ENCODE results near the gene DRAM2. TPM values are rescaled to one million over a fixed set of nuclear protein-coding genes. Genes with fewer than 3 reads are reported as not detected.

DRAM2 gene
- total RNA-seq, 2 experiments from 2014 or later: 35.7 to 38.7 TPM

DNA sequence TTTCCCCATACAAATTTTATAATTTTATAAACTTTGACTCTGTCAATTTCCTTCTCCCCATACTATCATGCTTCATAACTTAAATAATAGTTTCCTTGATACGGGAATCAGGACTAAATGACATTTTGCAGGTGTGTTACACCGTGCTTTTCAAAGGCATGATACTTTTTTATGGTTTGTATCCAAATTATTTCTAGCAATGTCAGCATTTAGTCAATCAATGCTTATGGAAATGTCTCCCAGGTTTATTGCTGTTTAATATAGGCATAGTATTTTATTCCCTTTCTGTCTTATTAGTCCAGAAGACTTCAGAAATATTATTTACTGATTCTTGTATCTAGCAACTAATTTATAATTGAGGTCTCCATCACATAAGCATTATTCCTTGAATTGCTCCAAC is 23.4 kb downstream of the DRAM2 start:
- Histone ChIP-seq H3K27me3 (ENCODE audit: control insufficient read depth in 1 of 2, insufficient read depth in 2 of 2, low read length in 2 of 2) (no peaks in the 10 kb centered on the region), H3K36me3 (ENCODE audit: insufficient read depth, low read length) (peaks cover 36% of the 10 kb centered on the region), H3K4me3 (ENCODE audit: low read length) (no peak overlapping the region), H3K27ac (ENCODE audit: low read depth in 1 of 2, low read length in 2 of 2) (no peak overlapping the region), H3K4me1 (ENCODE audit: insufficient read depth, low read length) (no peaks in the 10 kb centered on the region), H3K9me3 (ENCODE audit: control insufficient read depth in 1 of 2, insufficient read depth in 1 of 2, low read length in 2 of 2) (no peaks in the 10 kb centered on the region)
- Mint-ChIP-seq H3K9me3 (no peaks in the 10 kb centered on the region), H3K27ac (no peak overlapping the region), H3K36me3 (ENCODE audit: low read depth) (peaks cover 73% of the 10 kb centered on the region), H3K27me3 (no peaks in the 10 kb centered on the region), H3K4me1 (ENCODE audit: low read depth) (no peaks in the 10 kb centered on the region), H3K4me3 (no peak overlapping the region)
- CTCF ChIA-PET: no interaction called here
- POLR2A ChIA-PET: no interaction called here
- no peak for DNase-seq
- intact Hi-C loops (cut with DNase I, micrococcal nuclease): no loop called here
- ATAC-seq (ENCODE audit: poor library complexity): no peak
- TF ChIP-seq, protein P1, sequence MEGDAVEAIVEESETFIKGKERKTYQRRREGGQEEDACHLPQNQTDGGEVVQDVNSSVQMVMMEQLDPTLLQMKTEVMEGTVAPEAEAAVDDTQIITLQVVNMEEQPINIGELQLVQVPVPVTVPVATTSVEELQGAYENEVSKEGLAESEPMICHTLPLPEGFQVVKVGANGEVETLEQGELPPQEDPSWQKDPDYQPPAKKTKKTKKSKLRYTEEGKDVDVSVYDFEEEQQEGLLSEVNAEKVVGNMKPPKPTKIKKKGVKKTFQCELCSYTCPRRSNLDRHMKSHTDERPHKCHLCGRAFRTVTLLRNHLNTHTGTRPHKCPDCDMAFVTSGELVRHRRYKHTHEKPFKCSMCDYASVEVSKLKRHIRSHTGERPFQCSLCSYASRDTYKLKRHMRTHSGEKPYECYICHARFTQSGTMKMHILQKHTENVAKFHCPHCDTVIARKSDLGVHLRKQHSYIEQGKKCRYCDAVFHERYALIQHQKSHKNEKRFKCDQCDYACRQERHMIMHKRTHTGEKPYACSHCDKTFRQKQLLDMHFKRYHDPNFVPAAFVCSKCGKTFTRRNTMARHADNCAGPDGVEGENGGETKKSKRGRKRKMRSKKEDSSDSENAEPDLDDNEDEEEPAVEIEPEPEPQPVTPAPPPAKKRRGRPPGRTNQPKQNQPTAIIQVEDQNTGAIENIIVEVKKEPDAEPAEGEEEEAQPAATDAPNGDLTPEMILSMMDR (IDR thresholded peaks at IDR 0.05): no peak

DNA sequence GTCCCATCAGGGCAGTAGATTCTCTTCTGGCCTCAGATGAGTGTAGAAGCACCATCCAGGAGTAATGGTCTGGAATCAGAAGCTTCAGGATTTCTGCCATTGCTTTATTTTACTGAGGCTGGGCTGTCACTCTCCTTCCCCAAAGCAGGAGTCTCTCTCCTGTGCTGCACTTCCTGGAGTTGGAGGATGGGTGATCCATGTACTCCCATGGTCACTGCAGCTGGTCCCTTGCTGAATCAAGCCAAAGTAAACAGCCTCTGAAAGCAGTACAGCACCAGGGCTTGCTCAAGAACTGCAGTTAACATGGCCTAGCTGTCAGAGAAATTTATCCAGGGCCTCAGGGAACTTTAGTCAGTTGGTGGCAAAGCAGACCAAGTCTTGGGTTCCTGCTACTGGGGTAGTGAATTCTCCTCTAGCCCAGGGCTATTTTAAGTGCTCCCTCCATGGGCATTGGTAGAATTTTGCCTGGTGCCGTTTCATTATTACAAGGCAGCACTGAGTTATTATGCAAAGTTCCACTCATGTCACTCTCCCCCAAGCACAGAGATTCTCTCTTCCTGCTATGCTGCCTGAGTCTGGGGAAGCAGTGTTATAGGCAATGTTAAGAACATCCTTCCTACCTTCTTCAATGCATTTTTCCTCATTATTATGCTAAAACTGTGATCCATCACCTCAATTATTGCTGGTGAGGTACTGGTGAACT is 29.5 kb downstream of the DRAM2 start:
- ATAC-seq (ENCODE audit: poor library complexity) (no peak), DNase-seq (no peak)
- H3K27me3 Mint-ChIP-seq: no peaks in the 10 kb centered on the region
- intact Hi-C loops (cut with DNase I, micrococcal nuclease): no loop called here
- no peak overlapping the region for H3K27ac Mint-ChIP-seq
- ChIA-PET CTCF (no interaction called here), POLR2A (no interaction called here)
- H3K4me3 Mint-ChIP-seq: no peak overlapping the region
- Histone ChIP-seq H3K27me3 (ENCODE audit: control insufficient read depth in 1 of 2, insufficient read depth in 2 of 2, low read length in 2 of 2) (no peaks in the 10 kb centered on the region), H3K27ac (ENCODE audit: low read depth in 1 of 2, low read length in 2 of 2) (no peak overlapping the region), H3K4me1 (ENCODE audit: insufficient read depth, low read length) (no peaks in the 10 kb centered on the region), H3K4me3 (ENCODE audit: low read length) (no peak overlapping the region), H3K9me3 (ENCODE audit: control insufficient read depth in 1 of 2, insufficient read depth in 1 of 2, low read length in 2 of 2) (peaks cover 0 to 16% of the 10 kb centered on the region in 2 experiments), H3K36me3 (ENCODE audit: insufficient read depth, low read length) (no peaks in the 10 kb centered on the region)
- H3K9me3 Mint-ChIP-seq: peaks cover 7% of the 10 kb centered on the region
- TF ChIP-seq, protein P1 (IDR thresholded peaks at IDR 0.05): no peak
- H3K36me3 Mint-ChIP-seq (ENCODE audit: low read depth): peaks cover 42% of the 10 kb centered on the region
- no peaks in the 10 kb centered on the region for H3K4me1 Mint-ChIP-seq (ENCODE audit: low read depth)

DNA sequence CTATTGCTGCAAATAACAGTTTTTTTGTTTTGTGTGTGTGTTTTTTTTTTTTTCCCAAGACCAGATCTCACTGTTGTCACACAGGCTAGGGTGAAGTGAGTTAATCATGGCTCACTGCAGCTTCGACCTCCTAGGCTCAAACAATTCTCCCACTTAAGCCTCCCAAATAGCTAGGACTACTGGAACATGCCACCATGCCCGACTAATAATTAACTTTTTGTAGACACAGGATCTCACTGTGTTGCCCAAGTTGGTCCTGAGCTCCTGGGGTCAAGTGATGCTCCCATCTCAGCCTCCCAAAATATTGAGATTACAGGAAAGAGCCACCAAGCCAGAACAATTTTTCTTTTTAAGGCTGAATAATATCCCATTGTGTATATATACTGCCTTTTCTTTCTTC is 34.9 kb downstream of the DRAM2 start:
- intact Hi-C loops (cut with DNase I, micrococcal nuclease): no loop called here
- no peaks in the 10 kb centered on the region for H3K27me3 ChIP-seq (ENCODE audit: control insufficient read depth in 1 of 2, insufficient read depth in 2 of 2, low read length in 2 of 2)
- Mint-ChIP-seq H3K27me3 (no peaks in the 10 kb centered on the region), H3K27ac (no peak overlapping the region), H3K36me3 (ENCODE audit: low read depth) (peaks cover 10% of the 10 kb centered on the region), H3K9me3 (peaks cover 19% of the 10 kb centered on the region), H3K4me1 (ENCODE audit: low read depth) (no peaks in the 10 kb centered on the region), H3K4me3 (no peak overlapping the region)
- CTCF ChIA-PET: no interaction called here
- no peak overlapping the region for H3K4me3 ChIP-seq (ENCODE audit: low read length)
- H3K36me3 ChIP-seq (ENCODE audit: insufficient read depth, low read length): no peaks in the 10 kb centered on the region
- POLR2A ChIA-PET: interaction anchor here (1.4 kb wide), 1 partner anchor 35 kb away, joined by 3 read pairs; the partner anchor contains the start of genes CEPT1 and DRAM2
- no peak overlapping the region for H3K27ac ChIP-seq (ENCODE audit: low read depth in 1 of 2, low read length in 2 of 2)
- H3K9me3 ChIP-seq (ENCODE audit: control insufficient read depth in 1 of 2, insufficient read depth in 1 of 2, low read length in 2 of 2): peaks cover 11 to 16% of the 10 kb centered on the region in 2 experiments
- TF ChIP-seq, protein P1 (IDR thresholded peaks at IDR 0.05): no peak
- ATAC-seq (ENCODE audit: poor library complexity) (no peak), DNase-seq (no peak)
- H3K4me1 ChIP-seq (ENCODE audit: insufficient read depth, low read length): no peaks in the 10 kb centered on the region
